Measurements from ENCODE around the gene ZNF587B.
A peak's percentile ranks its signal among the peaks of the same experiment; 100 is the strongest.
"Not testable (repeated sequence)": the region's sequence is repeated elsewhere in the genome, so short reads cannot be mapped to it uniquely, and the experiment has no call there.

Gene ZNF587B

GRCh38 chr19:57830071-57830602 lies at the start of gene ZNF587B:
Gene ZNF587B (plus strand): TSS chr19:57830299. CDS start chr19:57830529, 230 bp downstream.
- DNase-seq = no peak

DNA sequence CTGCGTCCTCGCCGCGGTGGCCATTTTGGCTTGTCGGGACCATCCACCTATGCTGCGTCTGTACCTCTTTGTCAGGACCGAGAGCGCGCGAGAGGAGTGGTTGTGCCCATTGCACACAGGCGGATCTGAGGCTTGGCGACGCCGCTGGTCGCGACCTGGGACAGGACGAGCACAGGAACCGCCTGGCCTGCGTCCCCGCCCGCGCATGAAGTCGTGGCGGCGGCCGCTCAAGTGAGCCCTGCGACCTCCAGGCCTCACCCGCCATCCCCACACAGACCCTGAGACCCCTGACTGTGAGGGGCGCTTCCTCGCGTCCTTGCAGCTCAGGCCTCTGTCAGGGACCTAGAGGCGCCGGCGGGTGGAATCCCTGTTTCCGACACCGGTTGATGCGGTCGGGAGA lies 43.8 kb upstream of the ZNF587B start:
- no peak for DNase-seq

GRCh38 chr19:57786906-57787305 lies 43.2 kb upstream of the ZNF587B start:
- DNase-seq = no peak

DNA sequence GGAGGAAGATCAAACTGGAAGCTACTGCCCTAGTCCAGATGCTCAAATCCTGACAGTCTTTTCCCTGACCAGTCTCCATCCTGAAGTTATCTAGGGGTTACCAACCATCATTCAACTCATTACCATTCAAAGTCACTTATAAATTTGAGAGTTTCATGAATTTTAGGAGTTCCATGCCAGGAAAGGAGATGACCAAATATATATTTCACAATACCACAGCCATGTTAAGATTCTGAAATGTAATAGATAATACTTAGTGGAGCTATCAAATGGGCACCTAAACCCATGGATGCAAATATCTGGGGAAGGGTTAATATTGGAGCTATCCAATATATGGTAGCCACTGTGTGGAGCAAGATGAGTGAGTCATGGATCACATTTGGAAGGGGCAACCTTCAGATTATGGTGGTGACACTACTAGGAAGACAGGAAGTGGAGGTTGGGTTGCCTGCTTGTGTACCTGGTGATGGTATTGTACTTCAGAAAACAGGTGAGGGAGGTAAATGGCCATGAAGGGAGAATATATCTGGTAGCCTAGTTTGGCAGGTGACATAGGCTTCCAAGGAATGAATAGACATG lies 41.9 kb upstream of the ZNF587B start:
- no peak for DNase-seq

DNA sequence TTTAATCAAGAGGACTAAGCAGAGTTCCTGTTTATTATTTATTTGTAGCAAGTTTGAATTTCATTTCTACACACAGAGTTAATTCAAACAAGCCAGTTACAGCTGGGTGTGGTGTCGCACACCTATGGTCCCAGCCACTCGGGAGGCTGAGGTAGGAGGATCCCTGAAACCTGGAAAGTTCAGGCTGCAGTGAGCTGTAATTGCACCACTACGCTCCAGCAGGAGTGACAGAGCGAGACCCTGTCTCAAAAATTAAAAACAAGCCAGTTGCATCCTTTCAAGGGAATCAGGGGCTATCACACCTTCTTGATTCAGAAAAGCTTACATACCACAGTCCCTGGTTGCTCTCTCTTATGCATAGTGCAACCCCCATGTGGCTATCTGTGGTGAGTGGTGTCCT lies 40.8 kb upstream of the ZNF587B start:
- DNase-seq = no peak

- not testable (repeated sequence) for DNase-seq
Observed at GRCh38 chr19:57796580-57796979, 33.5 kb upstream of the ZNF587B start.

GRCh38 chr19:57800696-57801095 lies 29.4 kb upstream of the ZNF587B start:
- DNase-seq = no peak

GRCh38 chr19:57802269-57802668 lies 27.8 kb upstream of the ZNF587B start:
- DNase-seq = no peak

DNA sequence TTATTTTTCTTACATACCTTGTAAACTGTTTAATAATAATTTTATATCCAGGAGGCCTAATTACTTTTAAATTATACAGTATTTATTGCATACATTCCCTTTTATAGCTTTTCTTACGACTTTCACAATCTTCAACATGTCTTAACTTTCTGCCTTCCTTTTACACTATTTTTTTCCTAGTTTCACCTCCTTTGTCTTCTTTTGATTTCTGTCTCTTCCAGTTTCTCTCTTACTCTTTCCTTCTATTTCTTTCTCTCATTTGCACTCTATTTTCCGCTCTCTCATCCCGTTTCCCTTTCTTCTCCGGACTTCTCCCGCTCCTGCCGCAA lies 26.9 kb upstream of the ZNF587B start:
- peak; percentile 37 for DNase-seq

DNA sequence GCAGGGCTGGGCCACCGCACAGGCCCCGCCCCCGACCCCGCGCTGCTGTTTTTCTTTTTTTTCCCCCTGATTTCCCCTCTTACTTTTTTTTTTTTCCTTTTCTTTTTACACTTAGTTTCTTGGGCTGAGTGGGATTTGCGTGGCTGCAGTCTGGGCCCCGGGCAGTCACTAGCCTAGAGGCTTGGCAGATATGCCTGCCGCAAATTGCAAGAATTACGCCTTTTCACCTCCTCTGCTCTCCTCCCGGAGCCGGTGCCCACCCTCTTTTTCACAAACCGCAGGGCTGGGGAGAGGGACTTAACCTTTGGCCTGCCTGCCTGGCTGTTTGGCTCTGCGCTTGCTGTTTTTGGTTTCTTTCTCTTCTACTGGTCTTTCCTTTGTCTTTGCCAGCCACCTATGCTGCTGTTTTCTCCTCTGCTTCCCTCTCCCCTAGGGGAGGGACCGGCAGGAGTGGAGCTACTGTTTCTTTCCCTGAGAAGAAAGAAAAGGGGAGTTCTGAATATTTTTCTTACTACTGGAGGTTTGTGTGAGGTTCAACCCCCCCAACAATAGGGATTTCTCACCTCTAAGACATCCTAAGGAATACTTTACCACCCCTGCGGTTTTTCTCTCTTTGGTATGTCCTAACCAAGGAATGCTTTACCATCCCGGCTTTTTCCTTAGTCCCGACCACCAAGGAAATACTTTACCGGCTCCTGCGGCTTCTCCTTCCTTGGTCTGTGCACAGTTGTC lies 26.3 kb upstream of the ZNF587B start:
- DNase-seq = peak; percentile 16

GRCh38 chr19:57807541-57807940 lies 22.6 kb upstream of the ZNF587B start:
- DNase-seq = no peak

GRCh38 chr19:57810410-57811295 lies 19.4 kb upstream of the ZNF587B start:
- DNase-seq = not testable (repeated sequence)

DNA sequence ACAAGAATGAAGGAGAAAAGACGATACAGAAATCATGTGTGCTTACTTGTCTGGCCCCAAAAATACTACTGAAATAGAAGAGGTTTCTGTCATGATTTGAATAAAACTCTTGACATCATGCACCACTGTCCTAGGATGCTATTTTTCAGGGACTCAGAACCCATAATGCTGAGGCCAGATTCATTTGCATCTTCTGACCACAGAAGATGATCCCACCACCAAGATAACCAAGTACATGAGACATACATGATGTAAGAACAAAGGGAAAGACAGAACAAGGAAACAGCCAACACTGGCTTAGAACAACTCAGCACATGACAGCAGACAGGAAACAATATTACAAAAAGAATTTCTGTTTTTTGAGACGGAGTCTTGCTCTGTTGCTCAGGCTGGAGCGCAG lies 17.9 kb upstream of the ZNF587B start:
- DNase-seq = peak; percentile 71

GRCh38 chr19:57812975-57813820 lies 16.9 kb upstream of the ZNF587B start:
- DNase-seq = not testable (repeated sequence)

GRCh38 chr19:57813919-57814504 lies 16.1 kb upstream of the ZNF587B start:
- DNase-seq = no peak

- DNase-seq = peak; percentile 92
Observed at GRCh38 chr19:57814505-57815246, 15.4 kb upstream of the ZNF587B start, which contains the start of gene ZNF552. Gene ZNF552 (minus strand): TSS chr19:57814913. CDS start chr19:57814743, 170 bp downstream.

DNA sequence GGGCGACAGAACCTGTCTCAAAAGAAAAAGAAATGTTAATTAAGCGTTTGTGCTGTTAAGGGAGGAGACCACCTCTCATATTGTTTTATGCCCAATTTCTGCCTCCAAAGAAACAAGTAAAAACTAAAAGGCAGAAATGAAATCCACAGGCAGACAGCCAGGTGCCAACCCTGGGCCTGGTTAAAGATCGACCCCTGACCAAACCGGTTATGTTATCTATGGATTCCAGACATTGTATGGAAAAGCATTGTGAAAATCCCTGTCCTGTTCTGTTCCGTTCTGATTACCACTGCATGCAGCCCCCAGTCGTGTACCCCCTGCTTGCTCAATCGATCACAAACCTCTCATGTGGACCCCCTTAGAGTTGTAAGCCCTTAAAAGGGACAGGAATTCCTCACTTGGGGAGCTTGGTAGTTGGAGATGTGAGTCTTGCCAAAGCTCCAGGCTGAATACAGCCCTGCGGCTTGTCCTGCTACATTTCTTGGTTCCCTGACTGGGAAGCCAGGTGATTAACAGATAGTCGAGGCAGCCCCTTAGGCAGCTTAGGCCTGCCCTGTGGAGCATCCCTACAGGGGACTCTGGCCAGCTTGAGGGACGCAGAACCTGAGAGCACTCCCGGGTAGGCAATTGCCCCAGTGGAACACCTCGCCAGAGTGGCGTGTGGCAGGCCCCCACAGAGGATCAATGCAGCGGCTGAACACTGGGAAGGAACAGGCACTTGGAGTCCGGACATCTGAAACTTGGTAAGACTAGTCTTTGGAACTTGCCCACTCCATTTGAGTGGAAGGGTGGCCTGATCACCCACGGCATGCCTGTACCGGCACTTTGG lies 14.6 kb upstream of the ZNF587B start:
- no peak for DNase-seq

DNA sequence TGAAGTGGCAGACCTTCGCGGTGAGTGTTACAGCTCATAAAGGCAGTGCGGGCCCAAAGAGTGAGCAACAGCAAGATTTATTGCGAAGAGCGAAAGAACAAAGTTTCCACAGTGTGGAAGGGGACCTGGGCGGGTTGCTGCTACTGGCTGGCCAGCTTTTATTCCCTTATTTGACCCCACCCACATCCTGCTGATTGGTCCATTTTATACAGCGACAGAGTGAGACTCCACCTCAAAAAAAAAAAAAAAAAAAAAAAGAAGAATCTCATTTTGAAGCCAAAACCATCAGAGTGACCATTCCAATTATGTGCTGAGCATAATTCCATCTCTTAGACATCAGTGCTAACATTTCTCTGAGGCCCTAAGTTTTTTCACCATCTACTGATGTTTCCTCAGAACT lies 13.4 kb upstream of the ZNF587B start:
- DNase-seq = peak; percentile 38

DNA sequence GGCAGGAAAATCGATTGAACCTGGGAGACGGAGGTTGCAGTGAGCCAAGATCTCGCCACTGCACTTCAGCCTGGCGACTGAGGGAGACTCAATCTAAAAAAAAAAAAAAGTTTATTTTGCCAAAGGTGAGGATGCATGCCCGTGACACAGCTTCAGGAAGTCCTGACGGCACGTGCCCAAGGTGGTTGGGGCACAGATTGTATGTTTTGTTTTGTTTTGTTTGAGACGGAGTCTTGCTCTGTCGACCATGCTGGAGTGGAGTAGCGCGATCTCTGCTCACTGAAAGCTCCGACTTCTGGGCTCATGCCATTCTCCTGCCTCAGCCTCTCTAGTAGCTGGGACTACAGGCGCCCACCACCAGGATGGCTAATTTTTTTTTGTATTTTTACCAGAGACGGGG lies 12.1 kb upstream of the ZNF587B start:
- DNase-seq = no peak

DNA sequence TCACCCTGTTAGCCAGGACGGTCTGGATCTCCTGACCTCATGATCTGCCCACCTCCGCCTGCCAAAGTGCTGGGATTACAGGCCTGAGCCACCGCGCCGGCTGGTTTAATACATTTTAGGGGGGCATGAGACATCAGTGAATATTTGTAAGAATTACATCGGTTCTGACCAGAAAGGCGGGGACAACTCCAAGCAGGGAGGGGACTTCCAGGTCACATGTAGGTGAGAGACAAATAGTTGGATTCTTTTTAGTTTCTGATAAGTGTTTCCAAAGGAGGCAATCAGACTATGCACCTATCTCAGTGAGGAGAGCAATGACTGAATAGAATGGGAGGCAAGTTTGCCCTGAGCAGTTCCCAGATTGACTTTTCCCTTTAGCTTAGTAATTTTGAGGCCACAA lies 11.7 kb upstream of the ZNF587B start:
- DNase-seq = no peak
